Ureter (tissue), 1 donor: Measurements from ENCODE around the gene GAL3ST1. TPM values are rescaled to one million over a fixed set of nuclear protein-coding genes. Genes with fewer than 3 reads are reported as not detected.
"Not testable (repeated sequence)": the region's sequence is repeated elsewhere in the genome, so short reads cannot be mapped to it uniquely, and the experiment has no call there.

Experiments
- DNase-seq: peaks from one replicate; pipeline ENCODE4 v3.0.0-alpha.2; 2020; ENCODE audit warnings: low spot score
- total RNA-seq: library from RNA; stranded (reverse); gene quantifications from one replicate; pipeline ENCODE4 v1.2.4, GENCODE V29; 2023
- donor health status: DM: yes; HTN: yes; CAD: no.

The GAL3ST1 gene
- total RNA-seq = 0.73 TPM

DNA sequence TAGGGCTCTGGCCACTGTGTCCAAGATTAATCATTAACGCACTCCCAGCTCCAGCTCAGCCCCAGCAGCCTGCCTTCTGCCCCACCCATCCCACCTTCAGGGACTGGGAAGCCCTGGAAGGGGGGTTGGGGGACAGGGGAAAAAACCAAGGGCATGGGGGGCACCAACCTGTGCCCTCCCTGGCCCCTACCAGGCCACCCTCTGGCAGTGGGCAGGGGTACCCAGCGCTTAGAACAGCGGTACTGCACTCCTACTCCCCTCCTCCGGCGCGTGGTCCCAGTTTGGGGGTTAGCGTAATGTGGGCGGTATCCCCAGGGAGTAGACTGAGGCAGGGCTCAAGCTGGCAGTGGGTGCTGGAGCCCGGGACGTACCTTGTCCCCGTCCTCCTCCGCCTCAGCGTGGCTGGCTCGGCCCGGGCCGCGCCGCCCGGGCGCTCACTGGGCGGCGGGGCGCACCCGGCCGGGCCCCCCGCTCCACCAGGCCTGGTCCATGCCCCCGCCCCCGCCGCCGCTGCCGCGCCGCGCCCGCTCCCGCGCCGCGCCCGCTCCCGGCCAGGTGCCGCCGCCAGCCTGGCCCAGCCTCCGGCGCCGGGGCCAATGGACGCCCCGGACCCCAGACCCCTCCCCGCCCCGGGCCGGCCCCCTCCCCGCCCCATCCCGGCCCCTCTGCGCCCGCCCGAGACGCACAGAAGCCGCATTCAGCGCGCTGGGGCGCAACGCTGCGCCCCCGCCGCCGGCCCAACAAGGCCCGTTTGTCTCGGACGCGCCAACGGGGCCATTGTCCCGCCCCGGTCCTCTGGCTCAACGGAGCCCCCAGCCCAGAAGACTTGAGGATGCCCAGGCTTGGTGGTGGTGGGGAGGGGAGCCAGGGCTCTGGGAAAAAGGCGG is at the start of gene GAL3ST1:
GAL3ST1 (minus strand) TSS at position 571 of the 887 bp plus-strand sequence. CDS start 17,273 bp downstream, outside the sequence.
- DNase-seq = no peak

DNA sequence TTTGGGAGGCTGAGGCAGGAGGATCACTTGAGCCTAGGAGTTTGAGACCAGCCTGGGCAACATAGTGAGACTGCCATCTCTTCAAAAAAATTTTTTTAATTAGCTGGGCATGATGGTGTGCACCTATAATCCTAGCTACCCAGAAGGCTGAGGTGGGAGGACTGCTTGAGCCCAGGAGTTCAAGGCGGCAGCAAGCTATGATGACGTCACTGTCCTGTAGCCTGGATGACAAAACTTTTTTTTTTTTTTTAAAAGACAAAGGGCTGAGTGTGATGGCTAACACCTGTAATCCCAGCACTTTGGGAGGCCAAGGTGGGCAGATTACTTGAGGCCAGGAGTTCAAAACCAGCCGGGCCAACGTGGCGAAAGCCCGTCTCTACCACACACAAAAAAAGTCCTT is 45.4 kb upstream of the GAL3ST1 start:
- DNase-seq = not testable (repeated sequence)

DNA sequence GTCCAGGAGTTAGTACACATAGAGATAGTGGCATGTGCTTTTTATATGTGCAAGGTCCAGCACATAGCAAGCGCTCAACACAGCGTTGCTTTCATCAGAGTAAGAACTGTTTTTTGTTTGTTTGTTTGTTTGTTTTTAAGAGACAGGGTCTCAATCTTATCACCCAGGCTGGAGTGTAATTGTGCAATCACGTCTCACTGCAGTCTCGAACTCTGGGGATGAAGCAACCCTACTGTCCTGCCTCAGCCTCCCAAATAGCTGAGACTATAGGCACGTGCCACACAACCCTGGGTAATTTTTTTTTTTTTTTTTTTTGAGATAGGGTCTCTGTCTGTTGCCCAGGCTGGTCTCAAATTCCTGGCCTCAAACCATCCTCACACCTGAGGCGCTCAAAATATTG is 43.4 kb upstream of the GAL3ST1 start:
- DNase-seq = no peak

GRCh38 chr22:30615543-30615954 is 41.1 kb upstream of the GAL3ST1 start:
- DNase-seq = no peak

- DNase-seq = no peak
Observed at GRCh38 chr22:30614879-30615278, 40.4 kb upstream of the GAL3ST1 start.

DNA sequence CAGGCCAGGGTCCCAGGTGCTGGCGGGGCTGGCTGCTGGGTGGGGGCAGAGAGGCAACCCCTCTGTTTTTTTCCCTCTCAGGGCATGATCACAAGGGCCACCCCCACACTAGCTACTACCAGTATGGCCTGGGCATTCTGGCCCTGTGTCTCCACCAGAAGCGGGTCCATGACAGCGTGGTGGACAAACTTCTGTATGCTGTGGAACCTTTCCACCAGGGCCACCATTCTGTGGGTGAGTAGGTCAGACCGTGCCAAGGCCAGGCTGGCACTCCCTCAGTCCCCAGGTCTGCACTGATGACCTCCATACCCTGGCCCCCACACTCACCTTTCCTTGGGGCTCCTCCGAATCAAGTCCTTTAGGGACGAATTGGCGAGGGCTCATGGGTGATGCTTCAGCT is 39.8 kb upstream of the GAL3ST1 start:
- no peak for DNase-seq

DNA sequence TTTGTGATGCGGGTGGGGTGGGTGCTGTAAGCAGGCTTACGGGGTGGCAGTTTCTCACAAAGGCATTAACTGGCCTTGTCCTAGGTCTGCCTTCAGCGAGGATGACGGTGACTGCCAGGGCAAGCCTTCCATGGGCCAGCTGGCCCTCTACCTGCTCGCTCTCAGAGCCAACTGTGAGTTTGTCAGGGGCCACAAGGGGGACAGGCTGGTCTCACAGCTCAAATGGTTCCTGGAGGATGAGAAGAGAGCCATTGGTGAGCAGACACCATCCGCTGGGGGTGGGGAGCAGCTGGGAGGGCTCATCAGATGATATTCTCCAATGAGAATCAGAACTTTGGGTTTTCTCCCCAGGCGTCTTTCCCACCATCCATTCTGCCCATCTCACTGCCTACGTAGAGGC is 38.3 kb upstream of the GAL3ST1 start:
- no peak for DNase-seq

DNA sequence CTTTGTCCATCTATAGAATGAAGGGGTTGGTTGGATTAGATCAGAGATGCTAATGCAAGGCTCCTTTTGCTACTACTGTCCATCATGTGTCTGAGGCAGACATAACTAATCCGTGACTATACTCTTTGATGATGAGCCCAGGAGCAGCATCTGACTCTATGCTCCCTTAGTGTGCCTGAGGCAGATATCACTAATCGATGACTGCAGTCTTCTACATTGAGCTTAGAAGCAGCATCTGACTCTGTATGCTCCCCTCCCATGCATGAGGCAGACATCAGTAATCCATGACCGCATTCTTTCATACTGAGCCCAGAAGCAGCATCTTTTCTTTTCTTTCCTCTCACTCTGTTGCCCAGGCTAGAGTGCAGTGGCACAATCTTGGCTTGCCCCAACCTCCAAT is 36.7 kb upstream of the GAL3ST1 start:
- DNase-seq = no peak

DNA sequence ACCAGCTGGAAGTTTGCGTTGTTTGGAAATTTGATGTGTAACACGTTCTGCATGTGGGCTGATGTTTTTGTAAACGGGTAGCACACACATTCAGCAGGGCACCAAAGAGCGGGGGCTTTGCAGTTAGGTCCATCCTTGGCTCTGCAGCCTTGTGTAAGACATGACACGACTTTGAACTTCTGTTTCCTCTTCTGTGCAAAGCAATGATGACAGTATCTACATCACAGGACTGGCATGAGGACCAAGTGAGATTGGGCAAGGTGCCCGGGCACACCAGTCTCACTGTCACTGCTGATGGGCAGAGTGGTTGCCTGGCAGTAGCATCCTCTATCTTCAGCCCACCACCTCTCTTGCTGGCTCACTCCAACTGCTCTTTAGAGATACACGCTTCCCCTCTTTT is 35.8 kb upstream of the GAL3ST1 start:
- DNase-seq = no peak

DNA sequence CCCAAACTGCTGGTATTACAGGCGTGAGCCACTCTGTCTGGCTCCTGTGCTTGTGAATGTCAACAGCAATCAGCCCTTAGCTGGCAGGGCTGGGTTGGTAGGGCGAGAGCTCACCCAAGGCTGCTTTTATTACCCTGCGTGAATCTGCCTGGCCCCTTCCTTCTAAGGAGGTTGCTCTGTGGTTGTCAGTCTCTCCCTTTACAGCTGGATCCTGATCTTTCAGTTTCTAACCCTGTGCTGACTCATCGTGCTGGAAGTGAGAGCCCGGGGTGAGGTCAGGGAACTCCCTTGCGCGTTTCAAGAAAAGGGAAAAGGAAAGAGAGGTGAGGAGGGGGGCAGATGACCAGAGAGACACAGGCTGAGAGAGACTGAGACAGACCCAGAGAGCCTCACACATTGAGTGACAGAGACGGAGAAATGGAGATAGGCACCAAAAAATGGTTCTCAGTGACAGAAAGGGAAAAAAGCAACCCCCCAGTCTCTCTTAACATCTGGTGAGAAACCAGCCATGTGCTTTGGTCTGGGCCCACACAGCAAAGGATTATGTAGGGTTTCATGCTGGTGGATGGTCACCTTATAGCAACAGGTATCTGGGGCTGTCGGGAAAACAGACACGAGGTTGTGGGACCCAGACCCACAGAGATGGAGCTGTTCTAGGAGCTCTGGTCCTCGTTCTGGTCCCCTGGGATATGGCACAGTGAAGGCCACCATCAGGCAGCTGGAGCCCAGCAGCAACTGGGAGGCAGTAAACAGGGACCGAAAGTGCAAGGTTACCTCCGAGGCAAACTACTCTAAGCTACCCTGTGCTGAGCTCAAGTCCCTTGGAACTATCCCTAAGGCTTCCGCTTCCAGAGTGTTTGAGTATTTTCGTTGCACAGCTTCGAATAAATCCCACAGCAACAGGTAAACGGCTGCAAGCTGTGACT is 35.1 kb upstream of the GAL3ST1 start:
- DNase-seq = peak; percentile 72

DNA sequence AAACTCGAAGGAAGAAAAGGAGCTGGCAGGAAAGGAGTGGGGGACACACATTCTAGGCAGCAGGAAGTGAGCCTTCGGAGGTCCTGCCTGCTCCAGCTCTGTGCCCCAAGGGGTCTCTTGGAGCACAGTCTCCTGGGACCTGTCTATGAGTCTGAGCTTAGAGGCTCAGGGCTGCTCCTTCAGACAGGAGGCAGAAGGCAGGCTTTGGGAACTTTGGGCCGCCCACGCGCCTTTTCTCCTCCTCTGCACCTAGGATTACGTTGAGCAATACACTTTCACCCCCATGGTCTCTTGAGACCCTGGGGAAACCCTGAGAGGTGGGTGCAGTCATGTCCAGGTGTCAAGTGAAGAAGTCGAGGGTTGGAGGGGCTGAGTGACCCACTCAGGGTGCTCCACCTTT is 33.5 kb upstream of the GAL3ST1 start:
- no peak for DNase-seq

GRCh38 chr22:30607300-30607930 is 33.0 kb upstream of the GAL3ST1 start:
- DNase-seq = no peak

GRCh38 chr22:30606455-30607299 is 32.2 kb upstream of the GAL3ST1 start, which contains the start of gene TCN2:
TCN2 (plus strand) TSS chr22:30607174; CDS start chr22:30607332, 158 bp downstream.
- peak; percentile 78 for DNase-seq

DNA sequence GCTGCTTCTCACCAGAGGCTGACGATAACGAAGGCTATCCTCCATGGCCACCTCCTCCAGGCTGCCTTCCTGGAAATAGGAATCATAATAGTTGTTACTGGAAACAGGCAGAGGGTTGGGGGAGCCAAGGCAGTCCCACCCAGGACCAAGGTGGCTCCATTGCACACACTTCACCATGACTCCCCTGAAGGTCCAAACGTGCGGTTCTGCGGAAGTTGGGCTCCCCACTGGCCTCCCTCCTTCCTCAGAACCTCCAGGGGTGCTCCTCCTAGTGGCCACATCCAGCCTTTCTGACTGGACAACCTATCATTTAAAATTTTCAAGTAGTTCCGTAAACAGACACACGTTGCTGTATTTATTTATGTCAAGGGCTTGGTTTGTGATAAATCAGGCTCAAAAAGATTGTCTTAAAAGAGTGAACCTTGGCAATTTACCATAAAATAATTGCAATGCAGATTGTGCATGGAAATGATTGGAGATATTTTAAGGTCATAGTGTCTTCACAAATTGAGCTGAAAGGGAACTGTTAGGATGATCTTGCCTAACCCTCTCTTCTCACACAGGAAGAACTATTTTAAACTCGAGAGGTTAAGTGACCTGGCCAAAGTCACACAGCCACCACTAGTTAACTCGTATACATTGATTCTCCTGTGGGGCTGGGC is 31.1 kb upstream of the GAL3ST1 start:
- DNase-seq = peak; percentile 60

DNA sequence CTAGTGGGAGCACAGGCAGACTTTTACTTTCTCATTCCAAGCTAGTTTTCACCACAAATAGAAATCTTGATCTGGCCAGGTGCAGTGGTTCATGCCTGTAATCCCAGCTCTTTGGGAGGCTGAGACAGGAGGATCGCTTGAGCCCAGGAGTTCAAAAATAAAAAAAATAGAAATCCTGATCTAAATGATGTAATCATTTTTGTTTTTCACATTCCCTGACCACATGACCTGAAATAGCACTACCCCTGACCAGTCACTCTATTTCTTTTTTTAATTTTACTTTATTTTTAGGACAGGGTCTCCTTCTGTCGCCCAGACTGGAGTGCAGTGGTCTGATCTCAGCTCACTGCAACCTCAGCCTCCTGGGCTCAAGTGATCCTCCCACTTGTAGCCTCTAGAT is 30.3 kb upstream of the GAL3ST1 start:
- DNase-seq = no peak

- no peak for DNase-seq
Observed at GRCh38 chr22:30603801-30604200, 29.3 kb upstream of the GAL3ST1 start.

GRCh38 chr22:30602049-30602448 is 27.6 kb upstream of the GAL3ST1 start:
- DNase-seq = no peak

DNA sequence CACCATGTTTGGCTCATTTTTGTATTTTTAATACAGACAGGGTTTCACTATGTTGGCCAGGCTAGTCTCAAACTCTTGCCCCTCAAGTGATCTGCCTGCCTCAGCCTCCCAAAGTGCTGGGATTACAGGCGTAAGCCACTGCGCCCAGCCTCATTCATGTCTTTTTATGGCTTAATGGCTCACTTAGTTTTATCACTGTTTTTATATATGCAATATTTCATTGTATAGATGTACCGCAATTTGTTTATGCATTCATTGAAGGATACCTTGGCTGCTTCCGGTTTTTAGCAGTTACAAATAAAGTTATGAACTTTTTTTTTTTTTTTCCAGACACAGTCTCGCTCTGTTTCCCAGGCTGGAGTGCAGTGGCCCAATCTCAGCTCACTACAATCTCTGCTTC is 27.0 kb upstream of the GAL3ST1 start:
- DNase-seq = no peak

DNA sequence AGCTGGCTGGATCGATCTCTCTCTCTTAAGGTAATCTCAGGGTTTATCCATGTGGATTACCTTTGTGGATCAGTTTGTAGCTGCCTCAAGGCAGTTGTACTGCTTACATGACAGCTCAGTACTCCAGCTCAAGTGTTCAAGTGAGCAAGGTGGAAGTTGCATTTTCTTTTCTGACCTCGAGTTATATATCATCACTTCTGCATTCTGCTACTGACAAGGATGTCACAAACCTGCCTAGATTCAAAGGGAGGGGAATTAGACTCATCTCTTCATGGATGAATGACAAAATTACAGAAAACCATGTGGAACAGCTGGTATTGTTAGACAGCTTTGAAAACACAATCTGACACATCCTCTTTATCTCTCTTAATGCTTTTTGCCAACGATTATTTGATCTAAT is 26.5 kb upstream of the GAL3ST1 start:
- no peak for DNase-seq

DNA sequence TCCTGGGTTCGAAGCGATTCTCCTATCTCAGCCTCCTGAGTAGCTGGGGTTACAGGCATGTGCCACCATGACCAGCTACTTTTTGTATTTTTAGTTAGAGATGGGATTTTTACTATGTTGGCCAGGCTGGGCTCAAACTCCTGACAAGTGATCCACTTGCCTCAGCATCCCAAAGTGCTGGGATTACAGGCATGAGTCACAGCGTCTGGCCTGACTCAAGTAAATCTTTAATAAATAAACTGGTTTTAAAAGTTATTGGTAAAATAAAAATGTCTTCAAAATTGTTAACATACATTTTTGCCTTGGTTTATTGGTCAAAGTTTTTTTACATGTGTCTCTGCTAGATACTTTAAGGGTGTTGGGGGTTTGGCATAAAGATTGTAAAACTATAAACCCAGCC is 24.5 kb upstream of the GAL3ST1 start:
- no peak for DNase-seq

DNA sequence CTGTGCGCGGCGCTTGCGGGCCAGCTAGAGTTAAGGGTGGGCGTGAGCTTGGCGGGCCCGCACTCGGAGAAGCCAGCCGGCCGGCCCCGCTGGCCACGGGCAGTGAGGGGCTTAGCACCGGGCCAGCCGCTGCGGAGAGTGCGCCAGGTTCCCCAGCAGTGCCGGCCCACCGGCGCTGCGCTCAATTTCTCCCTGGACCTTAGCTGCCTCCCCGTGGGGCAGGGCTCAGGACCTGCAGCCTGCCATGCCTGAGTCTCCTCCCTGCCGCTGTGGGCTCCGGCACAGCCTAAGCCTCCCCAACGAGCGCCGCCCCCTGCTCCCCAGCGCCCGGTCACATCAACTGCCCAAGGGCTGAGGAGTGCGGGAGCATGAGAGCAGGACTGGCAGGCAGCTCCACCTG is 22.4 kb upstream of the GAL3ST1 start:
- no peak for DNase-seq
